HG03135 (cell line): ENCODE results near the gene MCEMP1.

Experiments used
- ATAC-seq: cut with Tn5 transposase; IDR thresholded peaks from one replicate; pipeline ENCODE4 v1.9.1; 2021; ENCODE audit warnings: mild to moderate bottlenecking, moderate library complexity; ENCODE audit not compliant: unreplicated experiment

MCEMP1 gene

GRCh38 chr19:7670790-7671189 is 6.1 kb upstream of the MCEMP1 start:
- no peak for ATAC-seq

- ATAC-seq: no peak
Measured at GRCh38 chr19:7672522-7672921, 4.4 kb upstream of the MCEMP1 start.

- no peak for ATAC-seq
Measured at GRCh38 chr19:7674010-7675005, 2.6 kb upstream of the MCEMP1 start.

GRCh38 chr19:7676376-7676775 is 514 bp upstream of the MCEMP1 start:
- ATAC-seq: no peak

- no peak for ATAC-seq
Measured at GRCh38 chr19:7677669-7678311, 900 bp downstream of the MCEMP1 start.

- ATAC-seq: no peak
Measured at GRCh38 chr19:7678971-7679751, 2.3 kb downstream of the MCEMP1 start.

GRCh38 chr19:7679771-7680605 is 3.1 kb downstream of the MCEMP1 start:
- no peak for ATAC-seq

- ATAC-seq: peak; percentile 47
Measured at GRCh38 chr19:7680606-7681339, 3.9 kb downstream of the MCEMP1 start, which contains the start of gene TRAPPC5. TRAPPC5 (plus strand) TSS chr19:7680833; CDS start chr19:7682254, 1,421 bp downstream.

- peak; percentile 32 for ATAC-seq
Measured at GRCh38 chr19:7681340-7682174, 4.7 kb downstream of the MCEMP1 start.

- no peak for ATAC-seq
Measured at GRCh38 chr19:7682175-7682855, 5.4 kb downstream of the MCEMP1 start.

GRCh38 chr19:7685546-7686445 is 8.9 kb downstream of the MCEMP1 start:
- no peak for ATAC-seq

- ATAC-seq: no peak
Measured at GRCh38 chr19:7687177-7687576, 10.3 kb downstream of the MCEMP1 start.

- ATAC-seq: no peak
Measured at GRCh38 chr19:7689165-7689564, 12.3 kb downstream of the MCEMP1 start.

GRCh38 chr19:7690779-7691258 is 13.9 kb downstream of the MCEMP1 start:
- ATAC-seq: no peak

- no peak for ATAC-seq
Measured at GRCh38 chr19:7691497-7691896, 14.6 kb downstream of the MCEMP1 start.

GRCh38 chr19:7692417-7693088 is 15.7 kb downstream of the MCEMP1 start:
- no peak for ATAC-seq
